GM13977 (cell line): ENCODE measurements around the gene COQ8B.

ENCODE experiments used
- DNase-seq: peaks from one replicate; pipeline ENCODE4 v3.0.0; 2012; ENCODE audit warnings: low spot score
- CTCF ChIP-seq: IDR thresholded peaks from 2 replicates; pipeline ENCODE4 v1.5.1; 2012; ENCODE audit warnings: mild to moderate bottlenecking, control low read depth; ENCODE audit not compliant: insufficient read depth; ENCODE audit errors: extremely low read depth, missing control alignments
- in situ Hi-C: fragments of 300-500 bp; cut with MboI; formaldehyde crosslinking; loops from one replicate; pipeline ENCODE4 v1.12.0; 2022; ENCODE audit warnings: low sequenced_read_pairs, low pct_unique_long_range_greater_than_20kb, mixed read lengths, inconsistent platforms; ENCODE audit not compliant: unreplicated experiment

The COQ8B gene

GRCh38 chr19:40672038-40672437 lies 44.6 kb downstream of the COQ8B start:
- TF ChIP-seq CTCF: no peak
- in situ Hi-C loops: loop anchor here (25.0 kb wide), 1 partner anchor 465 kb away; no protein-coding TSS in a partner anchor
- DNase-seq: no peak

GRCh38 chr19:40671404-40671803 lies 45.3 kb downstream of the COQ8B start:
- no peak for DNase-seq
- TF ChIP-seq CTCF: no peak
- in situ Hi-C loops: loop anchor here (25.0 kb wide), 1 partner anchor 466 kb away; no protein-coding TSS in a partner anchor

GRCh38 chr19:40668991-40669614 lies 47.6 kb downstream of the COQ8B start:
- TF ChIP-seq CTCF: no peak
- in situ Hi-C loops: loop anchor here (25.0 kb wide), 1 partner anchor 468 kb away; no protein-coding TSS in a partner anchor
- no peak for DNase-seq

- in situ Hi-C loops: loop anchor here (25.0 kb wide), 1 partner anchor 470 kb away; no protein-coding TSS in a partner anchor
These were observed 49.1 kb downstream of the COQ8B start for GRCh38 chr19:40667602-40668001.

GRCh38 chr19:40666803-40667438 lies 49.8 kb downstream of the COQ8B start:
- DNase-seq: no peak
- no peak for TF ChIP-seq CTCF
- in situ Hi-C loops: loop anchor here (25.0 kb wide), 1 partner anchor 470 kb away; no protein-coding TSS in a partner anchor

More at GRCh38 chr19:40667602-40668001, 49.1 kb downstream of the COQ8B start:
- DNase-seq: no peak
- TF ChIP-seq CTCF: no peak

GRCh38 chr19:40663695-40664692 lies 52.7 kb downstream of the COQ8B start:
- DNase-seq: no peak
- in situ Hi-C loops: loop anchor here (25.0 kb wide), 1 partner anchor 473 kb away; no protein-coding TSS in a partner anchor

More at GRCh38 chr19:40663695-40664692, 52.7 kb downstream of the COQ8B start:
- no peak for TF ChIP-seq CTCF
